IPS DF 4.7 (cell line): Measurements from ENCODE around the gene TGFBR3.

ENCODE experiments used
- DNase-seq: peaks from one replicate; pipeline ENCODE4 v3.0.0-alpha.2; 2013; ENCODE audit warnings: low spot score; ENCODE audit errors: extremely low read depth

Gene TGFBR3

DNA sequence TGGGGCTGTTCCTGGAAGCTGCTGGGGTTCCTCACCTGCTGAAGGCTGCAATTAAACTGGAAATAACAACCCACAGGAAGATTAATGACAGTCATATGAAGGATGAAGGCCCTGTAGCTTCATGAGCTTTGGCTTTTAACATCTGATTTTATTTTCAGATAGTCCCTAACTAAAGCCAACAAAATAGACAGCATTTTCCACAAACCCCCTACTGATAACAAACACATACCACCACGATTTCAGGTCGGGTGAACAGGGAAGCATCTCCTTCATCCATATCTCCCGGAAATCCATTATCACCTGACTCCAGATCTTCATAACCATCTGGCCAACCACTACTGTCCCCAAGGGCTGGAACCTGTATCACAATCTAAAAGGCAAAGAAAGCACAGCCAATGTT lies 169.6 kb downstream of the TGFBR3 start:
- DNase-seq = no peak

DNA sequence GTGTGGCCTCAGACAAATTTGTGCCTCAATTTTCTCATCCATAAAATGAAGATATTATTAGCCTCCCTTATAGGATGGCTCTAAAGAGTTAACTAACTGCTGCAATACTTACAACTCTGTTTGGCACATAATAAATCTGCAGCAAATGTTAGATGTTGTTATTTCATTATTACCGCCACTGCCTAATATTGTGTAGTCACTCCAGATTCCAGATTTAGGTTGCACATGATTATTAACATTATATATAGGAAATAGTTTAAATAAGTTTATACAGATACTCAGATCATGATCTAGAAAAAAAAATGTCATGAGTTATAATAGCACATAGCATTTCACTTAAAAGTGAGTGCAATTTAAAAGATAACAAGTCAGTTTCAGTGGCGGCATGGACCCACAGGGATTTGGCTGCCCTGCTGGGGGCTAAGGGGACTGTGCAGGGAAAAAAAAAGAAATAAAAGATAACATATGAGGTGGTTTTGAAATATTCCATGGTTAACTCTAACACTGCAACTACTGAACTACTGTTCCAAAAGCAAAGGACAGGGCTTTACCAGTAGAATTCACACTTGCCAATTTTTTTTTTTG lies 170.4 kb downstream of the TGFBR3 start:
- no peak for DNase-seq

DNA sequence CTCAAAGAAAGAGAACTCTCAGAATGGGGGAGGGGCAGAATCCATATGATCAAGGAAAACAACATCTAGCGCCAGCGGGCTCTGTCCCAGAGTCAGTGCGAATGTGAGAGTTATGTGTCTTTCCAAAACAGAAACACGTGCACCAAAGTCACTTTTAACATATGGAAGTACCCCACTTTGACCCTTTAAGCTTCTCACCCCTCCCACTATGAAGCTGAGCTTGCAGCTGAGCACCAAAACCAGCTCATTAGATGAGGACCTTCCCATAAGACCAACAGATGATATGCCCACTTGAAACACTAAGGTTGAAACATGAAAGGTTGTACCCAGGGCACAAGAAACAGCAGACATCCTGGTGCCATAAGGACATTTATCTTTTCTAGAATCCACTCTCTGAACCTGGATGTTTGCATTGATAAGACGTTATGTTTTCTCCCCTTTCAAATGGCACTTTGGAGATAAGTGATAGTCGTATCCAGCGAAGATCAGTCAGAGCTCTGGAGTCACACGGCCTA lies 171.0 kb downstream of the TGFBR3 start:
- DNase-seq = no peak

DNA sequence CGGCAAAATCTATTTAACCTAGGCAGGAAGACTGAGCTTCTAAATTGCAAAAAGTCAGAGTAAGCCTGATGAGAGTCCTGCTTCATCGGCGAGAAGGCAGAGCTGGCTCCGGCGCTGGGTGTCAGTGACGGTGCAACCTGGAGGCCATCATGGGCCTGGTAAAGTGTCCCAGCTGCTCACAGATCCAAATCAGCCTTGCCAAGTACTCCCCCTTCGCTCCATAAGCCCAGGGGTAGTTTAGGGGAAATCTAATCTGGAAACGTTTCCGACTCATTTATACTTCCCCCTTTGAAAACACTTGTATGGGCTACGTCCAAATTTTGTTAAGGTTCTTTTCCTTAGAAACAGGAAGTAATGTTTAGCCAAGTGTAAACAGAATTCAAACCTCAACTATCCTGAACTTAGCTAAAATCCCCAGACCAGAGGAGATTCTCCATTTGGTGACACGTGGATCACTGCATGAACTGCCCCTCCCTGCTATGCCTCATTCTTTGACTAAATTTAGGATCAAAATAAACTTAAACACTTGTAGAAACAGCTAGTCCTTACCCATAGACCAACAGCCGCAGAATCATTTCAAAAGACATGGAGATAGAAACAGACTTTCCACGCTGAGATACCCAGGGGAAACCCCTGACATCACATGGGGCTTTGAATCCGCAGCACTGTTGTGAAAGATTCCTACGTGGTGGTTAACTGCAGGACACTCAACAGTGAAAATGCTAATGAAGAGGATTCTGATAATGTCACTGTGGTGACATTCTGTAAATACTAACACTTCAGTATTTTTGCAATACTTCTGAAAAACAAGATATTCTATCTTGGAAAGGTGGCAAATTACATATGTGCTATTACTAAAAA lies 172.7 kb downstream of the TGFBR3 start:
- no peak for DNase-seq

DNA sequence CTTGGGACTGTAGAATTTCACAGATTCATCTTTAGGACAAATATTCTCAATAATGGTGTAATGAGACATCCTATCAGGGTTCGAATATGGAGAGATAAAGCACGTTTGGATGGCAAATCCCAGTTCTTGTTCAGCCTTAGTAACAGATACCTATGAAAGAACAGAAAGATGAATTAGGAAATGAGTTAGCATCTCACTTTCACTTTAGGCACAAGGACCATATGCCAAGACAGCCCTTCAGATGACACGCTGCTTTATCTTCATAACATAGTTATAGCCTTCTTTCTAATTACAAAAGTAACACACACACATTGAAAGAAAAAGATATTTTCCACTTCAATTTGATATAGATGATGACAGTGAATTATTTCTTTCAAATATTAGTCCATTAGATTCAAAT lies 173.6 kb downstream of the TGFBR3 start:
- DNase-seq = no peak

DNA sequence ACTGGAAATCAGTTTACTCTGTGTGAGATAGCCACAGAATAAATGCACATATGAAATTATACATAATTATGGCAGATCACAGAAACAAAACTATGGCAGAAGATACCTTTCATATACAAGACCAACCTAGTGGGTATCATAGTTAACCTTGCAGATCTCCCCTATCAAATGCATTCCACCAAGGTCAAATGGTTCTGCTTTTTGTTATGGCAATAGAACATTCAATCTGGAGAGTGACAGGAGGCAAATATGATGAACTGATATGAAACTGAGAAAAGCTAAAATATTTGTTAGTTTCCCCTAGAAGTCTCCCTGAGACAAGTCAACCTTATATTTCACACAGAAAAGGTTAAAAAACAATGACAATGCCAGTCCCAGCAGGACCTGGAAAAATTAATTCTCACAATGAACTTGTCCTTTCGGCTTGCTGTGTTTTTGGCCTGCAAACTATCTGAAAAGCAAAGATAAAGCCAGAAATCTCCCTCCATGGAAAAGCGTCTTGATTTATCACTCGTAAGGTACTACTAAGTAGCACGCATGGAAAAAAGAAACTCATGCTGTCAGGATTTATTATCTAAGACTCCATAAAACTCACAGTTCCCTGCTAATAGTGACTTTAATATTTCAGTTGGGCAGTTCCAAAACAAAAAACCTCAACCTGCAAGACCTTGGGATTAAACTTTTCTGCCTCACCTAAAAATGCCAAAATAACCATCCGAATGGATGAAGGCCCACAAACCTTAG lies 174.3 kb downstream of the TGFBR3 start:
- DNase-seq = no peak

DNA sequence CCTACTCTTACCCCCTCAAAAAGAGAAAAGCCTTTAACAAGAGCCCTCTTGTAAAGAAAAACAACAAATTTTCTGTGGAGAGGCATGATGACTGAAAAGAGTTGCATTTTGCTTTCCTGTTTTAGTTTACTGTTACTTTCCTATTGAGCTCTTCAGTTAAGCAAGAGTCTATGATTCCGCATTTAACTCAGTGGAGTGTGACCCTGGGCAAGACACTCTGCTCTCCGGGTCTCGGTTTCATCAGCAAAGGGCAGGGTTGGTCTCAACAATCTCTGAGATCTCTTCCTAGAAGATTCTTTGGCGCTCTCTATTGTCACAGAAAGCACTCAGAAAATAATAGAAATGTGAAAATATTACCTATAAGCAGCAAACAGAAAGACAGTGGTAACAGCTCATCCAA lies 175.7 kb downstream of the TGFBR3 start:
- DNase-seq = no peak

DNA sequence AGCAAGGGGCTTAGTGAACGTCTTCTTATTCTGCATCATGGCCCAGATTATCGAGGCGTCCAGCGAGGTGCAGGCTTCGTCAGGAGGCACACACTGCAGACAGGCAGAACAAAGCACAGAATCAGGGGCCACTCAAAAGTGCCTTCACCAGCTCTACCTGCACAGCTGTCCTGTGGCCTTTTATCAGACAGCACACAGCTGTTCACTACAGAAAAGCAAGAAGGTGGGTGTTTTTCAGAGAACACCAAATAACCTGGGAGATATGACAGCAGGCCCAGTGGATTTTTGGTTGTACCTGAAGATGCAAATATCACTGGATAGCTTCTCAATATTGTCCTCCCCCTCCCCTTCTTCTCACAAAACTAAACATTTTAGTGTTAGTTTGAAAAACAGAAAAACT lies 177.3 kb downstream of the TGFBR3 start:
- no peak for DNase-seq

DNA sequence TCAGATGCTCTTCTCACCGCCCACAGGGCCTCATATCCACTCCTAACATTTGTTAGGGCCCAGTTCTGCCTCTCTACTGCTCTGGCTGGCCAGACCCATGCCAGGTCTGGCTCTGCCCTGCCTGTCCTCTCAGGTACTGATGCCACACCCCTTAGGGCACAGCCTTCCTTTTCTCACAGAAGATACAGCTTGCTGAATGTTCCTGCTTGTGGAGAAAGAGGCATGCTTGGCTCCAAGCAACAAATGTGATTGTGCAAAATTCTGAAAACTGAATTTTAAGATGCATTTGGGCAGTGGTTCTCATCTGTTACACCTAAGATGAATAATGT lies 178.1 kb downstream of the TGFBR3 start:
- no peak for DNase-seq

DNA sequence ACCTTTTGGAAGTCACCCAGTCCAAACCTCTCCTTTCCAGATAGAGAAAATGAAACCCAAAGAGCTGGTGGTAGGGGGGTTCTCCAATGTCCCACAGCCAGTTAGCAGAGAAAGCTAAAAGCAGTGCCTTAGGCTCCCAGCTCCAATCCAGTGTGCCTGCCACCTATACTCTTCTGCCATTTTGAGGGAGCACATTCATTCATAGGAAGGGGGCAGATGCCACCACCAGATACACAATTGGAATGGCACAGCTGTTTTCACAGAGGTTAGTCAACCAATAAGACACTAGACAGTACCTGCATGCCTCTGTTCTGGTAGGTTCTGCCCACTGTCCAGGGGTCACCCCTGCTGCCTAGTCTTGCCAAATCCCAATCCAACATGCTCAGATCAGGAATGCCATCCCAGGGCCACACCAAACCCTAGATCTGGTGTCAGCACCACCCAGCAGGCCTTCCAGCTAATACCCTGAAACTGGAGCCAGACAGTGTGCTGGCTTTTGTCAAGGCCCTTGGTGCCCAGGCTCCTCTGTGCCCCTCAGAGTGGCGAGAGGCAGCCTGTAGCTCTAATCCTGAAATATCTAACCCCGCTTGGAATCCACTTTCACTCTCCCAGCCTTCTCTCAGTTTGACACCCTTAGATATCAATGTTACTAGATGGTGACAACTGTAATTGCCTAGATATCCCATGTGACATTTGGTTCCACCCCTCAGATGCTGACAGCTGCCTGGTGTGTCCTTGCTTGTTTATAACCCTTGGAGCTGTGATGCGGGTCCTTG lies 178.6 kb downstream of the TGFBR3 start:
- DNase-seq = no peak

DNA sequence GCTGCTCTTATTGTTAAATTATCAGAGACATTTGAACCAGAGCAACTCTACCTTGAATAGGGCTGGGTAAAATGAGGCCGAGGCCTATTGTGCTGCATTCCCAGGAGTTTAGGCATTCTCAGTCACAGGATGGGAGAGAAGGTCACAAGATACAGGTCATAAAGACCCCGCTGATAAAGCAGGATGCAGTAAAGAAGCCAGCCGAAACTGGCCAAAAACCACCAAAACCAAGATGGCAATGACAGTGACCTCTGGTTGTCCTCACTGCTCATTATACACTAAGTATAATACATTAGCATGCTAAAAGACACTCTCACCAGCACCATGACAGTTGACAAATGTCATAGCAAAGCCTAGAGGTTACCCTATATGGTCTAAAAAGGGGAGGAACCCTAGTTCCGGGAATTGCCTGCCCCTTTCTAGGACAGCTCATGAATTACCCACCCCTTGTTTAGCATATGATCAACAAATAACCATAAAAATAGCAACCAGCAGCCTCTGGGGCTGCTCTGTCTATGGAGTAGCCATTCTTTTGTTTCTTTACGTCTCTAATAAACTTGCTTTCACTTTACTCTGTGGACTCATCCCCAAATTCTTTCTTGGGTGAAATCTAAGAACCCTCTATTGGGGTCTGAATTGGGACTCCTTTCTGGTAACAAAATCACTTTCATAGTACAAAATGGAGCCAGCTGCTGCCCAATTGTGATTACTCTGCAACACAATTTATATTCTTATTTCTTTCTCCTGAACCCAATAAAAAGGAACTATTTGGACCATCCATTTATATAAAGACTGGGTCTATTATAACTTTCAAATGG lies 179.6 kb downstream of the TGFBR3 start:
- DNase-seq = no peak

DNA sequence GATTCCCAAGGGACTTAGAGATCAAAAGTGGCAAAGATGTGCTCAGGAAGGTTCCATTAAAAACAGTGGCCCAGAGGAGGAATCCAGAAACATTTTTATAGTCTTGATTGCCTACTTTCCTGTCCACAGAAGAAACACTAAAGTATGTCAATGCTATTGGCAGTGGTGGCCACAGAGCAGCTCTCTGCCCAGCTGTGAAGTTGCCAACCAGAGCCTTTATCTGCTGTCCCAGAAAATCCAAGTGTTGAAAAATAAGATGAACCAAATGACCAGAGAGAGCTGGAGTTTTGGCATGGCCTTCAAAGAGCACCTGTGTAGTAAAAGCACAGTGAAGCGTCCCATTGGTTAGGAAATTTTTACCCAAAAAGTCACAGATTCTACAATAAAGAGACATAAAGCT lies 181.2 kb downstream of the TGFBR3 start:
- no peak for DNase-seq

DNA sequence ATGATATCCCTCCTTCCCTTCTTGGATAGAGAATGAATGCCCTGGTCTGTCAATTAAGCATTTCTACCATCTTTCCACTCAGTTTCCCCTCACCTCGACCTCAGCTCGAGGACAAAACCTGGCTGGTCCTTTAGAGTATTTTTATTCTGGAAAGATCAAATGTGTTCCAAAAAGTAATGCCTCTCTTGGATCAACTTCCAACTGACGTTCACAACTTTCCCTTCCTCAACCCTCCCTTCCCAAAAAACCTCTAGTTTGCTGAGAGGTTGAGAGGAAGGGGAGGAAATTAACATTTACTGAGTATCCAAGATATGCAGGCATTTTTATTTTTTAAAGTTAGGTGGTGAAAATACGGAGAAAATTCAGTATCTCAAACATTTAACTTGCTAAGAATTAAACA lies 182.9 kb downstream of the TGFBR3 start:
- no peak for DNase-seq

DNA sequence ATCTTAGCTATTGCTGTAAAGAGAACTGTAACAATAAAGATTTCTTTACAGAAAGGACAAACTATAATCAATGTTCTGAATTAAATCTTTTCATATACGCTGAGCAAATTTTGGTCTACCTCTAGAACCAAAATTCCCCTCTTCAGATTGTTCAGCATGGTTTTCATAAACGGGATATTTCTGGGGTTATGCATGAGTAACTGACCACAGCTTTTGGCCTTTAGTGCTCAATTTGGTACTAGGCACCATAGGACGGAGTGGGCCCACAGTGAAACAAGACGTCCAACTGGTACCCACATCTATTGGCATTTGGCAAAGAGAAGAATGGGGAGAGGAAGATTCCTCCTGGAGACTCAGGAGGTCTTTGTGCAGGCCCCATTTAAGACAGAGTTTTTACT lies 184.5 kb downstream of the TGFBR3 start:
- DNase-seq = no peak

DNA sequence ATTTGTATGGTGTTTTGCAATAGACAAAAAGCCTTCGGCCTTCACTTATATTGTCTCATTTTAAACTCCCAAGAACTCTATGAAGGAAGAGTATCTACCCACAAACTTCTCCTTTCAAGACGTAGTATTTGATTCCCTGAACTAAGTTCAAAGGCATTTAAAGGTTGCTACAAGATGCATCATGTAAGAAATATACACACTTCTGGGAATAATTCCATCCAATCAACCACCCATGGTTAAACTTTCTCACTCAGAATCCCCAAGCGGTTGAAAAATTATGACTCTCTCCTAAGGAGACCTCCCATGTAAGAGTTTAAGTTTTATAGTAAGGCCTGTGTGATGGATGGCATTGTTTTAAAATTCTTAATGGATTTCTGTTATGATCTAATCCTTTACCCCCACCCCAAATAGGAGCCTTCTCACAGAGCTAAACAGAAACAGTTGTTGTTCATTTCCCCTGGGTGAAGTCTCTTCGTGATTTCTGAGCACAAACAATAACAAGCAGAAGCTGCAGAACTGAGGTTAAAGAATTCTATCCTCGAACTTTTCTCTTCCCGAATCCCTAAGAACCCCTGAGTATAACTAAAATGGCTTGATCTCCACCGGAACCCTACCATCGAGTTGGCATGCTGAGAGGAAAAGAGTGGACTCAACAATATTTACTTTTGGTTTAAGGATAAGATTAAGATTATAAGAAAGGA lies 185.0 kb downstream of the TGFBR3 start:
- DNase-seq = no peak

DNA sequence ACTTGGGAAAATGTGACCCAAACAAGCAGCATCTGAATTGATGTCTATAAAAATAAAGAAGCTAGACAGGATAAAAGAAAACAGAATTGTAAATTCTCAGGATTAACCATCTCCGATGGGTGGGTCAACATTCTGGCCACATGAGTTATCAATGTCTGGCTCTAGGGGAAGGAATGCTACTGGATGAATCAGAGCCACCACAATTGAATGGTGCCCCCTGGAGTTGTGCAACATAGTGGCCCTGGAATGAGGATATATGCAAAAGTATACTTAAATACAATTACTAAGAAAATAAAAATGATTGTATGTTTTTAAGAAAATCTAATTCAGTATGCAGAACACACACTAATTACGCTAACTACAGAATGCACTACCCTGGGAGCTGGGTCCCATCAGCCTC lies 185.6 kb downstream of the TGFBR3 start:
- DNase-seq = no peak

DNA sequence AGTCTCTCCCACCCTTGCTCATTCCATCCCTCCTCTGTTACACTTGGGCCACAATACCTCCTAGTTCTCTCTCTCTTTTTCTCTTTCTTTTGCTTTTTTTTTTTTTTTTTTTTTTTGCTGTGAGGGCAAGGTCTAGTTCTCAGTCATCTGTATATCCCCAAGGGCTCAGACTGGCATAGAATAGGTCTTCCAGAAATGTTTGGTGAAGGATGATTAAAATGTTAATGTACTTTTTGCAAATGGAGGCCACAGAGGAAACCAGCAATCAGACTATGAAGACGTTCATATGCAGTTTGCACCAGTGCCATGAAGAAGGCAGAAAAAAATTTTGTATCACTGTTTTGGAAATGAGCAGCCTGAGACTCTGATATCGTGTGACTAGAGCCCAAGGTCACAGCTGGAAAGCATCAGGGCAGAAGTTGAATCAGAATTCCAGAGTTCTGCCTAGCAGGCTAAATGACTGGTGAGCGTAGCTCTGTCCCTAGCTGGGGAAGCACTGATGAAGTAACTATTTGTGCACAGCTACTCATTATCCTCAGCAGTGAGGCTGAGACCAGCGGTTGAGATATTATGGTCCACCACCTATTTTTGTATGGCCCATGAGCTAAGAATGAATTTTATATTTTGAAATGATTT lies 186.5 kb downstream of the TGFBR3 start:
- DNase-seq = no peak

DNA sequence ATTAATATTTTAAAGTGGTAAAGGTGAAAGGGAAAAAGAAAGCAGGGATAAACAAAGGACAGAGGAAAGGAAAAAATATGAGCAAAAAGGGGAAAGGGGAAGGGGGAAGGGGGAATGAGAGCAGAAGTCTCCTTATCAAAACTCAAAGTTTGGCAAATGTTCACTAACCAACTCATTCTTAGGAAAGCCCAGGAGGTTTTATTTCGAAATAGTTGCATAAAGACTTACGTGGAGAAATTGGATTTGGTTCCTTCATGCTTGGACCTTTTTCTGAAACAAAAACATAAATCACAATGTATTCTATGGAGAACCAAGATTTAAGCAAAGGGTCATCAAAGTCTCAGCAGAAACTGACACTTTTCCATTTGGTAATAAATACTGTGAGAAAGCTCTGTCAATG lies 188.1 kb downstream of the TGFBR3 start:
- no peak for DNase-seq

DNA sequence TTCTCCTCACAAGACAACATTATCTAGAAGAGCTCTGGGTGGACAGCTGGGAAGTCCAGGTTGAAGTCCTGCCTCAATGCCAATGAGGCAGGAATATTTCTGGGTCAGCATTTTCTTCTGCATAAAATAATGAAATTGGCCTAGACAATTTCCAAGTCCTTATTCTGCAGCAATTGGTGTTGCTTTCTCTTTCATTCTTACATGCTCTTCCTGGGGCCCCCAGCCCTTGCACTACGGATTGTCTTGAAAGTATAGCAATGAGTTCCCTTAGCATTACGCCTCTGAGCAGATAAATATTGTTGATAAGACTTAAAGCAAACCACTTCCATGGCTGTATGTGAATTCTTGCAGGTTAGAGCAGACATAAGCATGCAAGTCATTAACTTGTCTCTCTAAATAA lies 188.5 kb downstream of the TGFBR3 start:
- no peak for DNase-seq

DNA sequence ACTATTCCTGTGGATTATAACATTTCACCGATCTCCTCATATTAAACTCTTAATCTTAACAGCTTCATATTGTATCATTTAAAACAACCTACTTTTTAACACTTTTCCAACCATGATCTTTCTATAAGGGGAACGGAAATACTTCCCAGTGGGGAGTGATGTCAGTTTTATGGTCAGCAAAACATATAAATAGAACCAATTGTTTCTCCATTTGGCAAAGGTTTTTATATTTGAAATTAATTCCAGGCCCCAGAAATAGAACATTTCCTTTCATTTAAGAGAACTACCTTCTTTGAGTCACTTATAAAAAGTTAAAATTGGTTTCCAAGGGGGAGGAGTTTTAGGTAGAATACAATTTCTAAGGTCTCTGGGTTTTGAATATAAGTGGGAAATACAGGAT lies 189.6 kb downstream of the TGFBR3 start:
- no peak for DNase-seq
